ENCODE data around the gene ELF1.

GRCh38 chr13:40961826-40962225 is 57.3 kb downstream of the ELF1 start:
- TF ChIP-seq MXI1 (IDR thresholded peaks at IDR 0.05; ENCODE audit: low read depth, low read length) = no peak
- no peak for TF ChIP-seq CTCF (IDR thresholded peaks at IDR 0.05)
- no peak for TF ChIP-seq NFIC (IDR thresholded peaks at IDR 0.05; ENCODE audit: borderline replicate concordance)
- TF ChIP-seq SIN3A (IDR thresholded peaks at IDR 0.05; ENCODE audit: borderline replicate concordance, low read depth, low read length) = no peak
- no peak for TF ChIP-seq EP300 (IDR thresholded peaks at IDR 0.05; ENCODE audit: borderline replicate concordance in 1 of 2, low read depth in 1 of 2, low read length in 1 of 2)
- TF ChIP-seq CHD2 (IDR thresholded peaks at IDR 0.05; ENCODE audit: low read length, partially characterized antibody) = no peak
- no peak for TF ChIP-seq GABPA (IDR thresholded peaks at IDR 0.05; ENCODE audit: low read depth)
- no peak for TF ChIP-seq PBX3 (IDR thresholded peaks at IDR 0.05)
- TF ChIP-seq YY1 (IDR thresholded peaks at IDR 0.05; ENCODE audit: low read depth) = no peak
- no peak for TF ChIP-seq POLR2AphosphoS5 (IDR thresholded peaks at IDR 0.05; ENCODE audit: low read depth, low read length)
- TF ChIP-seq ELF1 (IDR thresholded peaks at IDR 0.05) = no peak
- no peak for TF ChIP-seq GATA2 (CRISPR knock-in tag; IDR thresholded peaks at IDR 0.05)
- no peak for TF ChIP-seq TEAD4 (IDR thresholded peaks at IDR 0.05; ENCODE audit: borderline replicate concordance, insufficient read depth)
- no peak for TF ChIP-seq MAX (IDR thresholded peaks at IDR 0.05; ENCODE audit: low read depth)

Data from SK-N-SH (cell line).